ENCODE data around the gene KLF11. TPM values are rescaled to one million over a fixed set of nuclear protein-coding genes. Genes with fewer than 3 reads are reported as not detected.

KLF11 gene
- total RNA-seq, 2 donors from 2014 or later: 25.7 to 32.6 TPM

DNA sequence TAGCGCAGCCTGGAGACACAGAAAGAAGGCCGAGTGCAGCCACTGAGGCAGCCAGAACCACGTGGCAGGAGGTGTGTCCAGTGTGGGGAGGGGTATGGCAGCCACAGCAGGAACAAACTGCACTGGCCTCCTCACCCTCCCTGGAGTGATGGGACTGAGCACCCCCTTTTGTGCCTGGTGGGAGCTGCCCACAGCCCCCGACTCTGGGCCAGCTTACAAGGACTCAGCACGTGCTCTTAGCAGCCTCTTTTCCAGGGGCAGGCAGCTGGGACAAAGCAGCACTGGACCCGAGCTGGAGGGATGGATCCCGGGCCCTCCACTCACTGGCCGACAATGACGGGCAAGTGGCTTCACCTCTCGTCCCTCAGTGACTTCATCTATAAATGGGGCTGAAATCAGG lies 5.2 kb upstream of the KLF11 start:
- Histone ChIP-seq H3K4me1 (peaks cover 64% of the 10 kb centered on the region), H3K4me3 (no peak overlapping the region), H3K9me3 (no peaks in the 10 kb centered on the region), H3K27ac (no peak overlapping the region), H3K36me3 (replicated peaks in 1 of 2; ENCODE audit: insufficient read depth in 1 of 2, low read depth in 2 of 2) (no peaks in the 10 kb centered on the region), H3K27me3 (no peaks in the 10 kb centered on the region)
- no peak for TF ChIP-seq POLR2A (IDR thresholded peaks at IDR 0.05)
- TF ChIP-seq, protein P1, sequence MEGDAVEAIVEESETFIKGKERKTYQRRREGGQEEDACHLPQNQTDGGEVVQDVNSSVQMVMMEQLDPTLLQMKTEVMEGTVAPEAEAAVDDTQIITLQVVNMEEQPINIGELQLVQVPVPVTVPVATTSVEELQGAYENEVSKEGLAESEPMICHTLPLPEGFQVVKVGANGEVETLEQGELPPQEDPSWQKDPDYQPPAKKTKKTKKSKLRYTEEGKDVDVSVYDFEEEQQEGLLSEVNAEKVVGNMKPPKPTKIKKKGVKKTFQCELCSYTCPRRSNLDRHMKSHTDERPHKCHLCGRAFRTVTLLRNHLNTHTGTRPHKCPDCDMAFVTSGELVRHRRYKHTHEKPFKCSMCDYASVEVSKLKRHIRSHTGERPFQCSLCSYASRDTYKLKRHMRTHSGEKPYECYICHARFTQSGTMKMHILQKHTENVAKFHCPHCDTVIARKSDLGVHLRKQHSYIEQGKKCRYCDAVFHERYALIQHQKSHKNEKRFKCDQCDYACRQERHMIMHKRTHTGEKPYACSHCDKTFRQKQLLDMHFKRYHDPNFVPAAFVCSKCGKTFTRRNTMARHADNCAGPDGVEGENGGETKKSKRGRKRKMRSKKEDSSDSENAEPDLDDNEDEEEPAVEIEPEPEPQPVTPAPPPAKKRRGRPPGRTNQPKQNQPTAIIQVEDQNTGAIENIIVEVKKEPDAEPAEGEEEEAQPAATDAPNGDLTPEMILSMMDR (IDR thresholded peaks at IDR 0.05): no peak
- ATAC-seq (no peak), DNase-seq (no peak)
- 80 to 86% methylated on average over 9 to 10 of the region's 10 CpGs for WGBS, 2 donors
- intact Hi-C loops (cut with DNase I): loop anchor here (10.0 kb wide), 1 partner anchor 53 kb away; no protein-coding TSS in a partner anchor

DNA sequence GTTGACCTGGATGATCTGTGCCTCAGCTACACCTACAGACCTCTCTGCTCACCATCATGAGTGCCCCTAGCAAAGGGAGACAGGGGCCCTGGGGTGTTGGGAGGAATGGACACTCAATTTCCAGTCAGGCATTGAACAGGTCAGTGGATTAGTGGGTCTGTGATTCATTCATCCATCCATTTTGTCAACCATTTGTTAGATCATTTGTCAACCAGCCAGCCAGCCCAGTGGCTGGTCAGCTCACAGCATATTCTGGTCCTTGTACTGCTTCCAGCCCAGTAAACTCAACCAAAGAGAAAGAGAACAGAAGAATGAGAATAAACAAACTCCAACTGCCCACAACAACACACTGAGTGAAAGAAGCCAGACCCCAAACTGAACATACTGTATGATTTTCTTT lies 4.6 kb upstream of the KLF11 start:
- H3K27ac ChIP-seq: no peak overlapping the region
- H3K4me1 ChIP-seq: peaks cover 64% of the 10 kb centered on the region
- no peaks in the 10 kb centered on the region for H3K27me3 ChIP-seq
- H3K4me3 ChIP-seq: no peak overlapping the region
- no peaks in the 10 kb centered on the region for H3K9me3 ChIP-seq
- no peak for ATAC-seq
- no peak for TF ChIP-seq POLR2A (IDR thresholded peaks at IDR 0.05)
- TF ChIP-seq, protein P1 (IDR thresholded peaks at IDR 0.05): no peak
- H3K36me3 ChIP-seq (replicated peaks in 1 of 2; ENCODE audit: insufficient read depth in 1 of 2, low read depth in 2 of 2): no peaks in the 10 kb centered on the region
- intact Hi-C loops (cut with DNase I): loop anchor here (10.0 kb wide), 1 partner anchor 54 kb away; no protein-coding TSS in a partner anchor
- no peak for DNase-seq

DNA sequence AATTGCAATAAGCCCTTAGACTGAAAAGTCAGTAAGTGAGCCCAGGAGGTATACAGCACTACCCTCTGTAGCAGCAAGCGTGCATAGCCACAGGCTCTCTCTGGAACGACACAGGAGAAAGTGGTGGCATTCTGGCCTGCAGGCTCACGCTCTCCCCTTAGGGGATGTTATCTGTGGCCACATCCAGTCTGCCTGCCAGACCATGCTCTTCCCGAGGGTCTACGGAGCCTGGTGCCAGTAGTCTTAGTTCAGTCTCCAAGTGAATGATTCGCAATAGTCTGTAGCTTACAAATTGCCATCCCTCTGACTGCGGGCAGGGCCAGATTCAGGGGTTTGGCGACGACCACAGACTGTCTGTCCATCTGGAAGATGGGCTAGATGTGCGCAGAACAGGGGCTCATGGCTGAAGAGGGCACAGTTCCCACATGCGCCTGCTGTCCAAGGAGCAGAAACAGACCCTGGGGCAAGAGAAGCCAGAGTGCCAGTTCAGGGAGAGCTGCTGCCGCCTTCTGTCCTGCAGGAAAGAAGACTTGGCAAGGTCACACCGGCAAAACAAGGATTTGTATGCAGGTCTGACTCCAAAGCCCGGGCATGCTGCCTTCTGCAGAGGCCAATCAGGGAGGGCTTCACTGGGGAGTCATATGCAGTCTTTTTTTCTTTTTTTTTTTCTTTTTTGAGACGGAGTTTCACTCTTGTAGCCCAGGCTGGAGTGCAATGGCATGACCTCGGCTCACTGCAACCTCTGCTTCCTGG lies 3.5 kb upstream of the KLF11 start:
- peak overlapping the region; percentile 80 to 98 (median 97) for H3K27ac ChIP-seq
- ATAC-seq: no peak
- DNase-seq: peak; percentile 78 to 94 (median 90)
- WGBS, 2 donors: 28 to 51% methylated on average over 9 to 16 of the region's 16 CpGs
- H3K4me1 ChIP-seq: peaks cover 66% of the 10 kb centered on the region
- TF ChIP-seq, protein P1 (IDR thresholded peaks at IDR 0.05): peak in 4 of 7 experiments; percentile 34 to 54 (median 40)
- TF ChIP-seq POLR2A (IDR thresholded peaks at IDR 0.05): no peak
- H3K36me3 ChIP-seq (replicated peaks in 1 of 2; ENCODE audit: insufficient read depth in 1 of 2, low read depth in 2 of 2): no peaks in the 10 kb centered on the region
- no peak overlapping the region for H3K4me3 ChIP-seq
- no peaks in the 10 kb centered on the region for H3K27me3 ChIP-seq
- intact Hi-C loops (cut with DNase I): loop anchor here (10.0 kb wide), 1 partner anchor 55 kb away; no protein-coding TSS in a partner anchor
- no peaks in the 10 kb centered on the region for H3K9me3 ChIP-seq

DNA sequence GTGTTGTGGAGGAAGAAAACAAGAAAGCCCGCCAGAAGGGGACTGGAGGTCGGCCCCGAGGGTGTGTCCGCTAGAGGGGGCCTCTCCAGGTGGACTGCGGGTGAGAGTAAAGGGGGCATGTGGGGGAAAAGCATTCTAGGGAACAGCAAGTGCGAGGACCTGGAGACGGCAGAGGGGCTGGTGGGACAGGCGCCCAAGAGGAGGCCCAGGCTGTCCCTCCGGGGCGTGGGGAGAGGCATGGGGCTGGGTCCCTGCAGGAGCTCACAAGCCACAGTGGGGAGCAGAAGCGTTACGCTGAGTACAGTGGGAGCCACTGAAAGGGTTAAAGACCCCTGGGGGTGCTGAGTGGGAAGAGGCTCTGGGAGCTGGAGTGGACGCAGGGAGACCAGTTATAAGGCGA lies 1.6 kb upstream of the KLF11 start:
- WGBS, 2 donors: 84 to 88% methylated on average over 14 of the region's 14 CpGs
- H3K4me3 ChIP-seq: no peak overlapping the region
- no peaks in the 10 kb centered on the region for H3K27me3 ChIP-seq
- H3K9me3 ChIP-seq: no peaks in the 10 kb centered on the region
- no peaks in the 10 kb centered on the region for H3K36me3 ChIP-seq (replicated peaks in 1 of 2; ENCODE audit: insufficient read depth in 1 of 2, low read depth in 2 of 2)
- DNase-seq (no peak), ATAC-seq (no peak)
- TF ChIP-seq, protein P1 (IDR thresholded peaks at IDR 0.05): no peak
- peak overlapping the region; percentile 96 to 98 (median 98) for H3K27ac ChIP-seq
- intact Hi-C loops (cut with DNase I): no loop called here
- peaks cover 69% of the 10 kb centered on the region for H3K4me1 ChIP-seq

Measured in body of pancreas (tissue), 4 donors.